Endodermal cell (in vitro differentiated cells): ENCODE measurements around the gene ASPSCR1. TPM values are rescaled to one million over a fixed set of nuclear protein-coding genes. Genes with fewer than 3 reads are reported as not detected.

Experiments used
- DNase-seq: peaks from one replicate; pipeline ENCODE4 v3.0.0-alpha.2; 2017
- H3K27ac ChIP-seq: 2 replicates; pipeline ENCODE4 v1.5.1; 2013; ENCODE audit warnings: mild to moderate bottlenecking, low read depth, low read length, moderate library complexity
- H3K27me3 ChIP-seq: 2 replicates; pipeline ENCODE4 v1.6.1; 2013; ENCODE audit warnings: mild to moderate bottlenecking, low read length, moderate library complexity; ENCODE audit not compliant: insufficient read depth, control insufficient read depth, poor library complexity, severe bottlenecking
- H3K36me3 ChIP-seq: 2 replicates; pipeline ENCODE4 v1.7.0; 2013; ENCODE audit warnings: mild to moderate bottlenecking, low read length, moderate library complexity; ENCODE audit not compliant: control insufficient read depth, insufficient read depth
- H3K4me1 ChIP-seq: one replicate; pipeline ENCODE4 v1.7.0; 2013; ENCODE audit warnings: low read length; ENCODE audit not compliant: control insufficient read depth, insufficient read depth
- H3K4me3 ChIP-seq: 2 replicates; pipeline ENCODE4 v1.5.1; 2013; ENCODE audit warnings: mild to moderate bottlenecking, low read length, moderate library complexity
- H3K9ac ChIP-seq: 2 replicates; pipeline ENCODE4 v1.6.1; 2013; ENCODE audit warnings: mild to moderate bottlenecking, low read length, moderate library complexity; ENCODE audit not compliant: poor library complexity, severe bottlenecking; ENCODE audit errors: extremely low read depth
- H3K9me3 ChIP-seq: 2 replicates; pipeline ENCODE4 v1.6.1; 2013; ENCODE audit warnings: mild to moderate bottlenecking, low read length, moderate library complexity; ENCODE audit not compliant: control insufficient read depth
- H3K27ac Mint-ChIP-seq: 2 replicates; pipeline ENCODE4 v1.8.0; 2020; ENCODE audit warnings: mixed read lengths
- H3K27me3 Mint-ChIP-seq: 2 replicates; pipeline ENCODE4 v1.8.0; 2021; ENCODE audit warnings: mild to moderate bottlenecking, mixed read lengths; ENCODE audit not compliant: insufficient read depth
- H3K36me3 Mint-ChIP-seq: 2 replicates; pipeline ENCODE4 v1.8.0; 2020; ENCODE audit warnings: low read depth, mixed read lengths
- H3K4me1 Mint-ChIP-seq: 2 replicates; pipeline ENCODE4 v1.8.0; 2020; ENCODE audit warnings: mixed read lengths
- H3K4me3 Mint-ChIP-seq: 2 replicates; pipeline ENCODE4 v1.8.0; 2020; ENCODE audit warnings: mild to moderate bottlenecking, moderate library complexity, mixed read lengths
- H3K9me3 Mint-ChIP-seq: 2 replicates; pipeline ENCODE4 v1.8.0; 2020; ENCODE audit warnings: mild to moderate bottlenecking, mixed read lengths
- WGBS, 2 experiments: methylation state at CpG; one replicate each; pipeline versions ENCODE4 v1.1.5 to v1.1.7; 2013; ENCODE audit warnings: missing lambda C conversion rate in 2 of 2, mixed read lengths in 1 of 2; ENCODE audit not compliant: insufficient coverage in 1 of 2, insufficient read length in 1 of 2; 5-methylcytosine and 5-hydroxymethylcytosine counted together
- total RNA-seq, 2 donors: library from RNA; stranded (reverse); fragmentation: NEBNext Ultra II Directional in 1 of 2; extraction: Animal tissue kit (Norgen Biotek cat#: 25700) in 1 of 2; gene quantifications; 2 replicates in 1 of 2; 3 replicates in 1 of 2; pipeline ENCODE4 v1.2.1, GENCODE V29; 2021
- TF ChIP-seq, protein P1 (sequence below): fragments of 200-600 bp; sonication (generic); conservative IDR thresholded peaks from 2 replicates; pipeline ENCODE4 v1.5.0; 2021; ENCODE audit warnings: antibody characterized with exemption, mild to moderate bottlenecking

The ASPSCR1 gene
- total RNA-seq, 2 donors from 2014 or later, result 50.8 to 65.4 TPM

DNA sequence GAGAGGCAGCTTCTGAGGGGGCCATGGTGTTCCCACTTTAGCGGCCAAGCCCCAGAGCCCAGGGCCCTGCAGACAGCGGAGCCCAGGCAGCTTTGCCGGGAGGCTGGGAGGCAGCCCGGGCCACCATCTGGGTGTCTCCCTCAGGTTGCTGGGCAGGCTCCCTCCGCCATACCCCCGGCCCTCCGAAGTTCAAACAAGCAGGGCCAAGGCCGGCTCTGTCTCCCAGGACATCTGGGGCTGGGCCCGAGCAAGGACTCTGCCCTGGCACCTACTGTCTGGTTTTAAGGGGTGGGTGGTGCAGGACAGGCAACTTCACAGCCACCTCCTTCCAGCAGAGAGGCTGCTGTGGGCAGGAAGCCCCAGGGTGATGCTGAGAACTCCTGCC, 85.5 kb downstream of the ASPSCR1 start:
- no peak overlapping the region for H3K9ac ChIP-seq

DNA sequence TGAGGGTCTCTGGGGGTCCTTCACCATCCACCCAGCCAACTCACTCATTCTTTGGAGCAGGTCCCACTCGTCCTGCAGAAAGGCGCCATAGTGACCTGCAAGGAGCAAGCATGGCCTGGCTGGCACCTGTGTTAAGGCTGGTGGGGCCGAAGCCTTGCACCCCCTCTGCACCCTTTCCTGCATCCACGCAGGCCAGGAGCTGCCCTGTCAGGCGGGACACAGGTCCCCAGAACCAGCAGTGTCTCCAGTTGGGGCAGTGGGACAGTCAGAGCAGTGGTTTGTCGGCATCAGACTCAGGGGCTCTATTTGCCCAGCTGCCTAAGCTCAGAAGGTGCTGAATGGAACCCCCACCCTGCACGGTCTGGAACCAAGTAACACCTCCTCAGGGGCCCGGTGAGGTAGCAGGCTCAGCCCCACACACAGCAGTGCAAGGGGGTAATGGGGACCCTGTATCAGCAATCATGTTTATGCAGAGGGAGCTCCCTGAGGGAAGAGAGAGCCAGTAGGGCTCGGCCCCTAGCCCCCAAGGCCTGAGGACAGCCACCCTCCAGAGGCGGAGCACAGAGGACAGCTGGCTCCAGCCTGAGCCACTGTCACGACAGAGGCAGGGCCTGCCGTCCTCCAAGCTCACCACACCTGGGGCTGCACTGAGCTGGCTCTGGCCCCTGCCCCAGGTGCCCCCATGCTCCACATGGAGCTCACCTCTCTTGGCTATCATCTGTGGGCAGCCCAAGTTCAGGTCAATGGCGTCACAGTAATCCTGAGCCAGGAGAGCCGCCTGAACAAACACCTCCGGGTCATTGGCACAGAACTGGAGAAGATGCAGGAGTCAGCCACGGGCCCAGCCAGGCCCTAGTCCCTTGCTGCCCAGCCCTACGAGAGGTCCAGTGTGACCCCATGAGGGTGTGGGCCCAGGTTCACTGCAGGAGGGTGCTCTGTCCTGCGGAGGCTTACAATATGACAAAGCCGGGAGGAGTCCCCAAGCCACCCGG, 86.3 kb downstream of the ASPSCR1 start:
- 93% methylated on average over 13 to 20 of the region's 20 CpGs for WGBS, 2 experiments
- Histone ChIP-seq H3K27ac (no peak overlapping the region), H3K27me3 (no peaks in the 10 kb centered on the region), H3K9me3 (no peaks in the 10 kb centered on the region), H3K36me3 (peaks cover 14% of the 10 kb centered on the region), H3K4me3 (peak overlapping the region; percentile 82), H3K9ac (no peak overlapping the region), H3K4me1 (peaks cover 4% of the 10 kb centered on the region)
- no peaks in the 10 kb centered on the region for H3K9me3 Mint-ChIP-seq
- H3K27ac Mint-ChIP-seq, result no peak overlapping the region
- H3K36me3 Mint-ChIP-seq, result peaks cover 5% of the 10 kb centered on the region
- H3K27me3 Mint-ChIP-seq, result no peaks in the 10 kb centered on the region
- DNase-seq, result no peak
- H3K4me1 Mint-ChIP-seq, result peaks cover 5% of the 10 kb centered on the region
- TF ChIP-seq, protein P1, sequence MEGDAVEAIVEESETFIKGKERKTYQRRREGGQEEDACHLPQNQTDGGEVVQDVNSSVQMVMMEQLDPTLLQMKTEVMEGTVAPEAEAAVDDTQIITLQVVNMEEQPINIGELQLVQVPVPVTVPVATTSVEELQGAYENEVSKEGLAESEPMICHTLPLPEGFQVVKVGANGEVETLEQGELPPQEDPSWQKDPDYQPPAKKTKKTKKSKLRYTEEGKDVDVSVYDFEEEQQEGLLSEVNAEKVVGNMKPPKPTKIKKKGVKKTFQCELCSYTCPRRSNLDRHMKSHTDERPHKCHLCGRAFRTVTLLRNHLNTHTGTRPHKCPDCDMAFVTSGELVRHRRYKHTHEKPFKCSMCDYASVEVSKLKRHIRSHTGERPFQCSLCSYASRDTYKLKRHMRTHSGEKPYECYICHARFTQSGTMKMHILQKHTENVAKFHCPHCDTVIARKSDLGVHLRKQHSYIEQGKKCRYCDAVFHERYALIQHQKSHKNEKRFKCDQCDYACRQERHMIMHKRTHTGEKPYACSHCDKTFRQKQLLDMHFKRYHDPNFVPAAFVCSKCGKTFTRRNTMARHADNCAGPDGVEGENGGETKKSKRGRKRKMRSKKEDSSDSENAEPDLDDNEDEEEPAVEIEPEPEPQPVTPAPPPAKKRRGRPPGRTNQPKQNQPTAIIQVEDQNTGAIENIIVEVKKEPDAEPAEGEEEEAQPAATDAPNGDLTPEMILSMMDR, result no peak
- H3K4me3 Mint-ChIP-seq, result peak overlapping the region; percentile 68

More for the DNA sequence above, 85.5 kb downstream of the ASPSCR1 start:
- Mint-ChIP-seq H3K27ac (no peak overlapping the region), H3K4me1 (peaks cover 5% of the 10 kb centered on the region), H3K9me3 (no peaks in the 10 kb centered on the region), H3K27me3 (no peaks in the 10 kb centered on the region), H3K36me3 (peaks cover 6% of the 10 kb centered on the region), H3K4me3 (no peak overlapping the region)
- H3K27me3 ChIP-seq, result no peaks in the 10 kb centered on the region
- WGBS, 2 experiments, result 95% methylated on average over 9 of the region's 9 CpGs; no CpG with 5 or more reads in 1 of the 2 experiments
- TF ChIP-seq, protein P1, result no peak
- peaks cover 4% of the 10 kb centered on the region for H3K4me1 ChIP-seq
- no peaks in the 10 kb centered on the region for H3K9me3 ChIP-seq
- H3K4me3 ChIP-seq, result no peak overlapping the region
- H3K36me3 ChIP-seq, result peaks cover 15% of the 10 kb centered on the region
- no peak for DNase-seq
- no peak overlapping the region for H3K27ac ChIP-seq

DNA sequence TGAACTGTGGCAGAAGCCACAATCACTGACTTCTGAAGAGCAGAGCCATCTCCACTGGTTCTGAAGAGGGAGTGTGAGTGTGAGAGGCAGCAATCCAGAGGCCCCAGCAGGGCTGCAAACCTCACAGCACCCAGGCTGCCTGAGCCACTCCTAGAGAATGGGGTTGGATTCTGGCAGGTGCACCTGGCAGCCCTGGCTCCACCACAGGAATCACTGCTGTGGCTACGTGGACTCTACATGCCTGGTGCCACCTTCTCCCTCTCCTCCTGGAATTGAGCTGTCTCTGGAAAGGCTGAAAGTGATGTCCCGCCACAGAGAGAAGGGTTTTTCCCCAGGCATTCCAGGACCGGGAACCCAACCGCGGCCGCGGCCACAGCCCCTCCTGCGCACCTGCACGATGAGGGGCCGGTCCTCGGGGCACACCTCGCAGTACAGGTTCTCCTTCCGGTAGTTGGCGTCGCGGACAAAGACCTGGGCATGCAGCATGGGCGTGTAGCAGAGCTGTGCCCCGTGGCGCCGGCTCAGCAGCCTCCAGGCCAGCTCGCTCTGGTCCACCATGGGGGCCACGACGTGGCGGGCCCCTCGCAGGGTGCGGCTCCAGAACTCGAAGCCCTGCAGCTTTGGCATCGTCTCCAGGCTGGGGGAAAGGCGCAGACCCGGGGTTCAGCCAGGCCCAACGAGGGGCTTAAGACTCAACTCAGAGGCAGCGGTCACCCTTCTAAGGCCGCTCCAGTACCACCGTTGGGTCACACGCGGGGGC, 87.2 kb downstream of the ASPSCR1 start:
- peaks cover 1% of the 10 kb centered on the region for H3K27me3 Mint-ChIP-seq
- H3K27me3 ChIP-seq, result no peaks in the 10 kb centered on the region
- peaks cover 4% of the 10 kb centered on the region for H3K4me1 ChIP-seq
- H3K4me1 Mint-ChIP-seq, result peaks cover 5% of the 10 kb centered on the region
- H3K36me3 Mint-ChIP-seq, result peaks cover 5% of the 10 kb centered on the region
- H3K36me3 ChIP-seq, result peaks cover 14% of the 10 kb centered on the region
- H3K9ac ChIP-seq, result peak overlapping the region; percentile 74
- H3K9me3 Mint-ChIP-seq, result no peaks in the 10 kb centered on the region
- H3K27ac ChIP-seq, result no peak overlapping the region
- H3K27ac Mint-ChIP-seq, result no peak overlapping the region
- H3K4me3 Mint-ChIP-seq, result peak overlapping the region; percentile 68
- TF ChIP-seq, protein P1, result no peak
- no peak for DNase-seq
- 64 to 74% methylated on average over 28 to 36 of the region's 36 CpGs for WGBS, 2 experiments
- H3K9me3 ChIP-seq, result no peaks in the 10 kb centered on the region
- H3K4me3 ChIP-seq, result peak overlapping the region; percentile 82
